ENCODE results near the gene RBM26. TPM values are rescaled to one million over a fixed set of nuclear protein-coding genes. Genes with fewer than 3 reads are reported as not detected.

RBM26 gene
- total and polyA plus RNA-seq, 2 experiments from 2014 or later = 22.9 to 41.3 TPM

DNA sequence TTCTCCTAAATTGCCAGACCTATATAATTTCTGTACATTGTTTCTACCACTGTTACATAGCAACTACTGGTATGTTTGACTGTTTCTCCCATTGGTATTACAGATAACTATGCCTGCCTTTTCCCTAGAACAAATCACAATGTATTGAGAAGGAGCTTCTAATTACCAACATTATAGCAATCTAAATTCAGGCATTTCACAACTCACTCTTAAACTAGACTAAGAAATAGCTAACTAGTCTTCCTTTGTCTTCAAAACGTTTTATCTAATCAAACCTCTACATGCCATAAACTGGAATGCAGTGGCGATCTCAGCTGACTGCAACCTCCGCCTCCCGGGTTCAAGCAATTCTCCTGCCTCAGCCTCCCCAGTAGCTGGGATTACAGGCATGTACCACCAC, 18.2 kb downstream of the RBM26 start:
- Histone ChIP-seq H3K9me3 (ENCODE audit: low read depth) (no peaks in the 10 kb centered on the region), H3K27me3 (no peaks in the 10 kb centered on the region), H3K4me3 (no peak overlapping the region), H3K36me3 (no peaks in the 10 kb centered on the region), H3K27ac (no peak overlapping the region), H3K4me1 (ENCODE audit: low read depth) (peaks cover 6% of the 10 kb centered on the region)
- TF ChIP-seq, protein P1, sequence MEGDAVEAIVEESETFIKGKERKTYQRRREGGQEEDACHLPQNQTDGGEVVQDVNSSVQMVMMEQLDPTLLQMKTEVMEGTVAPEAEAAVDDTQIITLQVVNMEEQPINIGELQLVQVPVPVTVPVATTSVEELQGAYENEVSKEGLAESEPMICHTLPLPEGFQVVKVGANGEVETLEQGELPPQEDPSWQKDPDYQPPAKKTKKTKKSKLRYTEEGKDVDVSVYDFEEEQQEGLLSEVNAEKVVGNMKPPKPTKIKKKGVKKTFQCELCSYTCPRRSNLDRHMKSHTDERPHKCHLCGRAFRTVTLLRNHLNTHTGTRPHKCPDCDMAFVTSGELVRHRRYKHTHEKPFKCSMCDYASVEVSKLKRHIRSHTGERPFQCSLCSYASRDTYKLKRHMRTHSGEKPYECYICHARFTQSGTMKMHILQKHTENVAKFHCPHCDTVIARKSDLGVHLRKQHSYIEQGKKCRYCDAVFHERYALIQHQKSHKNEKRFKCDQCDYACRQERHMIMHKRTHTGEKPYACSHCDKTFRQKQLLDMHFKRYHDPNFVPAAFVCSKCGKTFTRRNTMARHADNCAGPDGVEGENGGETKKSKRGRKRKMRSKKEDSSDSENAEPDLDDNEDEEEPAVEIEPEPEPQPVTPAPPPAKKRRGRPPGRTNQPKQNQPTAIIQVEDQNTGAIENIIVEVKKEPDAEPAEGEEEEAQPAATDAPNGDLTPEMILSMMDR (IDR thresholded peaks at IDR 0.05; ENCODE audit: low read depth, low read length) = no peak
- DNase-seq (ENCODE audit: low read depth in 1 of 2, low spot score in 1 of 2) = no peak

DNA sequence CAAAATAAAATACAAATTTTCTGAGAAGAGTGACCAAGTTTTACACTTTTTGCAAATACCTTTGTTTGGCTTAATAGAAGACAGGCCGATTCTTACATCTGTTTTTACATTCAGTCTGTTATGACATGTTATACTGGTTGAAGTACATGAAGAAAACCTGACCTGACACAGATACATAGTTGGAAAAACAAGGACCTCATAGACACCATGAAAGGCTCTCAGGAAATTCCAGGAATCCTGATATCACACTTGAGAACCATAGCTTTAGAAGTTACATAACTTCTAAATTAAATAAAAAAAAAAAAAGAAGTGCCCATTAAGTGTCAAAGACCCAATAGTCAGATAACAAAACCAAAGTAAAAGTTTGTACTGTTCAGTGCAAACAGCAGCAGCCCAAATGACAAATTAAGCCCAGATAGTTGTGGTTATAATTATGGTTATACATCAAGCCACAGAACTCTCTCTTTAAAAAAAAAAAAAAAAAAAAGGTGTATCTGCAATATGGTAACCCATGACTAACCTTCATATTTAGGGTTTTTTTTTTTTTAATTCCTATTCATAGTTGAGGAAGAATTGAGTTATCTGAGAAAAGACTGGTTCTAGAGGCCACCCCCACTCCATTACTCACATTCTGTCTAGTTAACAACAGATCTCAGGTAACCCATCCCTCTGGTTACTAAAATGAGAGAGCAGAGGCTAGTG, 19.8 kb downstream of the RBM26 start:
- H3K9me3 ChIP-seq (ENCODE audit: low read depth) = no peaks in the 10 kb centered on the region
- H3K27ac ChIP-seq = no peak overlapping the region
- TF ChIP-seq, protein P1 (IDR thresholded peaks at IDR 0.05; ENCODE audit: low read depth, low read length) = no peak
- H3K4me1 ChIP-seq (ENCODE audit: low read depth) = peaks cover 6% of the 10 kb centered on the region
- no peak overlapping the region for H3K4me3 ChIP-seq
- H3K36me3 ChIP-seq = no peaks in the 10 kb centered on the region
- DNase-seq (ENCODE audit: low read depth in 1 of 2, low spot score in 1 of 2) = no peak
- H3K27me3 ChIP-seq = no peaks in the 10 kb centered on the region

DNA sequence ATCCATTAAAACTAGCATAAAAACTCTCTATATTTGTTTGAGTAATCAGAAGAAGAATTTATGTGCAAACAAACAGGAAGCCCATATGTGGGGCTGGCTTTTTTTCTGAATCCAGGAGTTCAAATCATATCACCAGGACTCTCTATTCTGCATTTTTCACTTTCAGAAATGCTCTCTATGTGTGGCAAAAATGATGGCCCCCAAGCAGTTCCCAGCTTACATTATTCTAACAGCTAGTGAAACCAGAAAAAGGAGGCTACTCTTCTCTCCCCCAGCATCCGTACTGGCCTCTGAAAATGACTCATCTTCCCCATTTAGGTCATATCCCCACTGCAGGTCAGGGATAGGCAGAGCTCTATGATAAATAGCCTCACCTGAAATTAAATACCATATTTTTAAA, 20.4 kb downstream of the RBM26 start:
- Histone ChIP-seq H3K27me3 (no peaks in the 10 kb centered on the region), H3K4me3 (no peak overlapping the region), H3K4me1 (ENCODE audit: low read depth) (peaks cover 6% of the 10 kb centered on the region), H3K27ac (no peak overlapping the region), H3K36me3 (no peaks in the 10 kb centered on the region), H3K9me3 (ENCODE audit: low read depth) (no peaks in the 10 kb centered on the region)
- DNase-seq (ENCODE audit: low read depth in 1 of 2, low spot score in 1 of 2) = no peak
- TF ChIP-seq, protein P1 (IDR thresholded peaks at IDR 0.05; ENCODE audit: low read depth, low read length) = no peak

DNA sequence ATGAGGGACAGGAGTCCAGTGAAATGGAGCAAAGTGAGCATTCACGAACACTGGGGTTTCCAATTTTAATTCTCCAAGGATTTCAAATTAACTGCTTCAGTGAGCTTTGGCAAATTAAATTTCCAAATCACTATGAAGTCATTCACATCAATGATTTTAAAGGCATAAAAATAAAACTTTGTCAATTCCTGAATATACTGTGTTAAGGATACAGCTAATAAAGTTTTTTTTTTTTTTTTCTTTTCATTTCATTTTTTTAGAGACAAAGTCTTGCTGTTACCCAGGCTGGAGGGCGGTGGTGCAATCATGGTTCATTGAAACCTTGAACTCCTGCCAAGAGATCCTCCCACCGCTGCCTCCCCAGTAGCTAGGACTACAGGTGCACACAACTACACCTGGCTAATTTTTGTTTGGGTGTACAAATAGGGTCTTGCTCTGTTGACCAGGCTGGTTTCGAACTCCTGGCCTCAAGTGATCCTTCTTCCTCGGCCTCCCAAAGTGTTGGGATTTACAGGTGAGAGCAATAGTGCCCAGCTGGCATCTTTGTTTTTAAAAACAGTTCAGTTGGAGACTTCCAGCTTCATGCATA, 21.9 kb downstream of the RBM26 start:
- H3K36me3 ChIP-seq = no peaks in the 10 kb centered on the region
- DNase-seq (ENCODE audit: low read depth in 1 of 2, low spot score in 1 of 2) = no peak
- H3K27ac ChIP-seq = no peak overlapping the region
- H3K4me3 ChIP-seq = no peak overlapping the region
- no peaks in the 10 kb centered on the region for H3K27me3 ChIP-seq
- TF ChIP-seq, protein P1 (IDR thresholded peaks at IDR 0.05; ENCODE audit: low read depth, low read length) = no peak
- H3K9me3 ChIP-seq (ENCODE audit: low read depth) = no peaks in the 10 kb centered on the region
- H3K4me1 ChIP-seq (ENCODE audit: low read depth) = peaks cover 6% of the 10 kb centered on the region

DNA sequence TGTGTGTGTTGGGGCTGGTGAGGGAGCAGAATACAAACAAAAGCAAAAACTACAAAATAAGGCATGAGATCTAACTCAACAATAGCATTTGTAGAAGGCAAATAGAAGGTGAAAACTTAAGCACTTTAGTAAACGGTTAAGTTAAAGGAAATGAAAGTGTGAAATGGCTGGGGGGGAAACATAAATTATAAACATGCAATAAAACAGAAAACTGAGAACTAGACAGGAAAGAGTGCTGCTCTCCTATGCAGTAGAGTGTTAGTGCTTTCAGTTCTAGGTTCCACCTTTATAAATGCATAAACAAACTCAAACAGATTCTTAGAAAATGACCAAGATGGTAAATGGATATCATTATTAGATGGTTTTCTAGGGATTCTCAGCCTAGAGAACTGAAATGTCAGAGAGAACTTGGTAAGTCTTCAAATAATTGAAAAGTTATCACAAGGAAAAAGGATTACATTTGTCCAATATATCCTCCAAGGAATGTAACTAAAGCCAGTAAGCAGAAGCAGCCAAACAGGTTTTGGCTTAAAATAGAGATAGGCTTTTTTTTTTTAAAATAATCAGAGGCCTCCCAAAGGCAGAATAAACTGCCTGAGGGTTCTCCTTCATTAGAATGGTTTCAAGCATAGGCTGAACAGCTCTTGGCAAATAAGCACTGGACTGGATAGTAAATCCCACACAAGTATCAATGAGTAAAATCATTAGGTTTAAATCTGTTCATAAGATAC, 23.3 kb downstream of the RBM26 start:
- Histone ChIP-seq H3K9me3 (ENCODE audit: low read depth) (no peaks in the 10 kb centered on the region), H3K4me1 (ENCODE audit: low read depth) (peaks cover 5% of the 10 kb centered on the region), H3K36me3 (peaks cover 8% of the 10 kb centered on the region), H3K27me3 (no peaks in the 10 kb centered on the region), H3K27ac (no peak overlapping the region), H3K4me3 (no peak overlapping the region)
- DNase-seq (ENCODE audit: low read depth in 1 of 2, low spot score in 1 of 2) = no peak
- TF ChIP-seq, protein P1 (IDR thresholded peaks at IDR 0.05; ENCODE audit: low read depth, low read length) = no peak

Measured in cardiac muscle cell (in vitro differentiated cells and primary cell).